Lung (tissue), 12 donors: ENCODE data around the gene IGFBP1. TPM values are rescaled to one million over a fixed set of nuclear protein-coding genes. Genes with fewer than 3 reads are reported as not detected.

Experiments used
- ATAC-seq: fragments of 200-7000 bp; cut with Tn5 transposase; one replicate; pipeline ENCODE4 v1.9.1; 2020; ENCODE audit warnings: moderate number of reproducible peaks; ENCODE audit not compliant: insufficient read depth, low FRiP score
- DNase-seq, 3 donors: peaks; one replicate each; pipeline ENCODE4 v3.0.0-alpha.2; 2013 to 2017
- H3K27ac ChIP-seq, 2 donors: one replicate each; pipeline ENCODE4 v1.5.1; 2013; ENCODE audit warnings: mild to moderate bottlenecking in 2 of 2, moderate library complexity in 2 of 2, control low read depth in 1 of 2, inconsistent platforms in 1 of 2, low read depth in 1 of 2, low read length in 1 of 2
- H3K27me3 ChIP-seq, 3 donors: one replicate each; pipeline ENCODE4 v1.5.1; 2013; ENCODE audit warnings: low read length in 2 of 3; ENCODE audit not compliant: control insufficient read depth in 3 of 3, insufficient read depth in 3 of 3
- H3K36me3 ChIP-seq, 4 donors: one replicate each; pipeline ENCODE4 v1.5.1; 2013; ENCODE audit warnings: low read length in 4 of 4, mild to moderate bottlenecking in 1 of 4, moderate library complexity in 1 of 4; ENCODE audit not compliant: control insufficient read depth in 4 of 4, insufficient read depth in 4 of 4
- H3K4me1 ChIP-seq, 5 donors: one replicate each; pipeline ENCODE4 v1.5.1; 2013; ENCODE audit warnings: low read length in 5 of 5, mild to moderate bottlenecking in 2 of 5, moderate library complexity in 1 of 5; ENCODE audit not compliant: control insufficient read depth in 5 of 5, insufficient read depth in 5 of 5
- H3K4me3 ChIP-seq: one replicate; pipeline ENCODE4 v1.5.1; 2013; ENCODE audit warnings: mild to moderate bottlenecking, control low read depth, moderate library complexity
- H3K9ac ChIP-seq, 2 donors: one replicate each; pipeline ENCODE4 v1.5.1; 2013; ENCODE audit warnings: low read length in 2 of 2, control low read depth in 1 of 2; ENCODE audit not compliant: insufficient read depth in 1 of 2
- H3K9me3 ChIP-seq, 4 donors: one replicate each; pipeline ENCODE4 v1.5.1; 2013; ENCODE audit warnings: low read length in 3 of 4, mild to moderate bottlenecking in 1 of 4, moderate library complexity in 1 of 4; ENCODE audit not compliant: control insufficient read depth in 4 of 4, insufficient read depth in 3 of 4
- WGBS, 2 donors: extraction: QIAGEN DNeasy Blood & Tissue Kit; methylation state at CpG; one replicate each; pipeline ENCODE4 v1.1.7; 2013; 5-methylcytosine and 5-hydroxymethylcytosine counted together
- polyA plus RNA-seq, 2 donors: library from polyadenylated mRNA; stranded (reverse); fragments of 200-250 nt; gene quantifications; one replicate each; pipeline ENCODE4 v1.2.1, GENCODE V29; 2013
- total RNA-seq, 2 donors: library from RNA; depleted of rRNA in 1 of 2; stranded (reverse); fragments of >200 nt in 1 of 2; gene quantifications; one replicate each; pipeline ENCODE4 v1.2.1, GENCODE V29; 2014 to 2021
- TF ChIP-seq, protein P1 (sequence below): IDR thresholded peaks from 2 replicates; pipeline ENCODE4 v1.5.1; 2012; ENCODE audit warnings: mild to moderate bottlenecking; ENCODE audit errors: control extremely low read depth, extremely low read depth
- donor health status: control.
- donor health status: control.
- donor health status: Bipolar disorder and iron deficiency.
- donor health status: healthy.
- donor health status: DM: yes; HTN: yes; CAD: no.

Gene IGFBP1
- total and polyA plus RNA-seq, 4 donors = 0.06 TPM; not detected in 3

DNA sequence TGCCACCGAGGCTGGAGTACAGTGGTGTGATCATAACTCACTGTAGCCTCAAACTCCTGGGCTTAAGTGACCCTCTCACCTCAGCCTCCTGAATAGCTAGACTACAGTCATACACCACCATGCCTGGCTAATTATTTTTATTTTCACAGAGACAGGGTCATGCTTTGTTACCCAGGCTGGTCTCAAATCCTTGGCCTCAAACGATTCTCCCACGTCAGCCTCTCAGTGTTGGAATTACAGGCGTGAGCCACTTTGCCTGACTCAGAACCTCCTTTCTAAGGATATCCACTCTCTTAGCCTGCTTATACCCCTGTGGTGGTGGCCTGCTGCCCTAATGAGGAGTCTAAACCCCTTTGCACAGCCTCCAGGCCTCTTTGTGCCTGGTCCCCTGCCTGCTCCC, 4.2 kb upstream of the IGFBP1 start:
- Histone ChIP-seq H3K36me3 (no peaks in the 10 kb centered on the region), H3K27ac (no peak overlapping the region), H3K27me3 (peaks cover 3 to 17% (median 15%) of the 10 kb centered on the region in 3 donors), H3K9me3 (peaks cover 0 to 8% (median 0%) of the 10 kb centered on the region in 4 donors), H3K4me3 (no peak overlapping the region), H3K9ac (no peak overlapping the region), H3K4me1 (peaks cover 0 to 8% (median 0%) of the 10 kb centered on the region in 5 donors)
- 83 to 86% methylated on average over 4 of the region's 4 CpGs for WGBS, 2 donors
- TF ChIP-seq, protein P1, sequence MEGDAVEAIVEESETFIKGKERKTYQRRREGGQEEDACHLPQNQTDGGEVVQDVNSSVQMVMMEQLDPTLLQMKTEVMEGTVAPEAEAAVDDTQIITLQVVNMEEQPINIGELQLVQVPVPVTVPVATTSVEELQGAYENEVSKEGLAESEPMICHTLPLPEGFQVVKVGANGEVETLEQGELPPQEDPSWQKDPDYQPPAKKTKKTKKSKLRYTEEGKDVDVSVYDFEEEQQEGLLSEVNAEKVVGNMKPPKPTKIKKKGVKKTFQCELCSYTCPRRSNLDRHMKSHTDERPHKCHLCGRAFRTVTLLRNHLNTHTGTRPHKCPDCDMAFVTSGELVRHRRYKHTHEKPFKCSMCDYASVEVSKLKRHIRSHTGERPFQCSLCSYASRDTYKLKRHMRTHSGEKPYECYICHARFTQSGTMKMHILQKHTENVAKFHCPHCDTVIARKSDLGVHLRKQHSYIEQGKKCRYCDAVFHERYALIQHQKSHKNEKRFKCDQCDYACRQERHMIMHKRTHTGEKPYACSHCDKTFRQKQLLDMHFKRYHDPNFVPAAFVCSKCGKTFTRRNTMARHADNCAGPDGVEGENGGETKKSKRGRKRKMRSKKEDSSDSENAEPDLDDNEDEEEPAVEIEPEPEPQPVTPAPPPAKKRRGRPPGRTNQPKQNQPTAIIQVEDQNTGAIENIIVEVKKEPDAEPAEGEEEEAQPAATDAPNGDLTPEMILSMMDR = no peak
- ATAC-seq = no peak
- no peak for DNase-seq

DNA sequence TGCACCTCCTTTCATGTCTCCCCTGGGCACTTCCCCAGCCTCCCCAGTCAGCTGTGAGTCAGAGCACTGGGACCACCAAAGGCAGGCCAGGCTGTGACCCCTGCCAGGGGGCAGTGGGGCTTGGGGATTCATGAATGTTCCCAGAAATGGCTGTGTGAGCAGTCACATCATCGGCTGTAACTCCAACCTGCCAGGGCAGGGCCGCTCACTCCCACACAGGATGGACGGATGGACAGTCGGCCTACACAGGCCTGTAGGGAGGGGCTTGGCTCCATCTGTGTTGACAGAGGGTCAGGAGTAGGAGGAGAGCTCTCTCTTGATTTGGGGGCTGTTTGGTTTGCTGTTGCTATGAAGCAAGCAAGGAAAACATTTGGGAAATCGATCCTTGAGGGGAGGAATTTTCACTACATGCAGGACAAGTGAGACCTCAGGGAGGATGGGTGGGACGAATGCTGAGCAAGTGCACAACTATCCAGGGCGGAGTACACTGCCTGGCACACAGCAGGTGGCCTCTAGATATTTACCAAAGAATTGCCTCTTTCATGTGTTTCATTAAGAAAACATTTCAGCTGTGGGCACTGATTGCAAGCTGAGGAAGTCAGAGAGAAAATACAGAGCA, 2.9 kb upstream of the IGFBP1 start:
- no peak overlapping the region for H3K9ac ChIP-seq
- H3K4me3 ChIP-seq = no peak overlapping the region
- H3K9me3 ChIP-seq = peaks cover 0 to 6% (median 0%) of the 10 kb centered on the region in 4 donors
- 74 to 86% methylated on average over 7 of the region's 7 CpGs for WGBS, 2 donors
- peaks cover 0 to 8% (median 0%) of the 10 kb centered on the region in 5 donors for H3K4me1 ChIP-seq
- DNase-seq (no peak), ATAC-seq (no peak)
- H3K27me3 ChIP-seq = peaks cover 7 to 27% (median 15%) of the 10 kb centered on the region in 3 donors
- H3K36me3 ChIP-seq = no peaks in the 10 kb centered on the region
- TF ChIP-seq, protein P1 = no peak
- H3K27ac ChIP-seq = no peak overlapping the region

DNA sequence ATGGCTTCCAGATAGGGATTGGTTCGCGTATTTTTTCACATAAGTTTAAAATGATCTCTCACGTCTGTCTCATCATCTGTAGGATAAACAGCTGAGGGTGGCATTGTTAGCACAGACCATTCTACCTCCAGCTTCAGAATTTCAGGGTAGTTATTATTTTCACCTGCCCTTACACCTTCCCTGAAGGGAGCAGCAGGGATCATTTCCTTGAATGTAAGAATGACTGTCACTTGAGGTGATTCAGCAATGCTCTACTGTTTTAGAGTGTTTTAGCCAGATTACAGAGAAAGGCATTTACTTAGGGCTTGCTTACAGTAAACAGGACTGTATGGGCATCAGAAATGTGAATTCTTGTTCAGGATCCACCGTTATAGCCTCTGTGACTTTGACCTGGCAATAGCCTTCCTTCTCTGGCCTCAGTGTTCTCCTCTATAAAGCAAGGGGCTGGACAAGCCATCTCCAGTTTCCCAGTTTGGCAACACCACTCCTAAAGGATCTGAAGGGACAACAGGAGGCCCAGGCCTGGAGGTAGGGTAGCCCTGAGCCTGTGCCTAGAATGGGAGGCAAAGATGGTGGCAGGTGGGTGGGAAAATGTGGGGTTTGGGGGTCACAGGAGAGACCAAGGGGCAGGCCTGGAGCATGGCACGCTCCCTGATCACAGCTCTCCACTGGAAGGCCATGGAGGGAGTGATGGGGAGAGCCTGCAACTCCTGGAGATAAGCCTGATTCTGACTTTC, 1.2 kb upstream of the IGFBP1 start:
- Histone ChIP-seq H3K4me3 (no peak overlapping the region), H3K27ac (no peak overlapping the region), H3K9me3 (peaks cover 0 to 3% (median 0%) of the 10 kb centered on the region in 4 donors), H3K9ac (no peak overlapping the region), H3K27me3 (peaks cover 7 to 27% (median 15%) of the 10 kb centered on the region in 3 donors), H3K4me1 (peaks cover 0 to 8% (median 0%) of the 10 kb centered on the region in 5 donors), H3K36me3 (no peaks in the 10 kb centered on the region)
- TF ChIP-seq, protein P1 = no peak
- DNase-seq (no peak), ATAC-seq (no peak)
- 92 to 93% methylated on average over 5 of the region's 5 CpGs for WGBS, 2 donors
